ENCODE results near the gene RAB10. TPM values are rescaled to one million over a fixed set of nuclear protein-coding genes. Genes with fewer than 3 reads are reported as not detected.
A peak's percentile ranks its signal among the peaks of the same experiment; 100 is the strongest.

The RAB10 gene
- total RNA-seq, 1 experiment from 2014 or later = 167 TPM

- ChIA-PET RAD21 (ENCODE audit: low non-redundant PET in 1 of 2, low total read pairs in 2 of 2, uncharacterized antibody in 2 of 2, unreplicated experiment in 2 of 2) (no interaction called here), CTCF (interaction anchor here (1.0 kb wide), 1 partner anchor 11 kb away, joined by 3 read pairs; no protein-coding TSS in a partner anchor), POLR2A (interaction anchor here (1.6 kb wide), 1 partner anchor 8 kb away, joined by 5 read pairs; no protein-coding TSS in a partner anchor)
- Histone ChIP-seq H3K9me3 (ENCODE audit: control insufficient read depth in 1 of 2, insufficient read depth in 1 of 2, low read depth in 1 of 2, low read length in 2 of 2) (no peaks in the 10 kb centered on the region), H3K79me2 (ENCODE audit: insufficient read depth, low read length) (no peaks in the 10 kb centered on the region), H3K4me3 (replicated peaks in 1 of 2; ENCODE audit: low read depth in 1 of 2, low read length in 2 of 2) (peak overlapping the region in 1 of 2 experiments; percentile 31; a peak in 2 of 4 replicates), H3K27me3 (ENCODE audit: insufficient read depth, low read length) (no peaks in the 10 kb centered on the region), H3K36me3 (ENCODE audit: control insufficient read depth in 1 of 2, insufficient read depth in 2 of 2, low read length in 2 of 2) (no peaks in the 10 kb centered on the region), H2AFZ (ENCODE audit: low read depth, low read length, poor library complexity, severe bottlenecking) (peak overlapping the region; percentile 70), H3K4me1 (ENCODE audit: control insufficient read depth in 1 of 2, insufficient read depth in 2 of 2, low read length in 2 of 2) (peaks cover 44 to 58% of the 10 kb centered on the region in 2 experiments), H3K27ac (ENCODE audit: low read depth, low read length) (no peak overlapping the region), H3K4me2 (ENCODE audit: low read length) (peak overlapping the region; percentile 72), H3K9me2 (ENCODE audit: insufficient read depth) (no peaks in the 10 kb centered on the region), H4K20me1 (ENCODE audit: insufficient read depth) (no peaks in the 10 kb centered on the region), H3K9ac (ENCODE audit: low read length) (no peak overlapping the region)
- DNase-seq (ENCODE audit: low read depth, low spot score) (no peak), ATAC-seq (no peak)
- intact Hi-C loops (cut with micrococcal nuclease) = no loop called here
- TF ChIP-seq JUND (IDR thresholded peaks at IDR 0.05) (no peak), CBX3 (IDR thresholded peaks at IDR 0.05; ENCODE audit: low read depth) (peak; percentile 46)
- BruUV-seq (replicated peaks) = no TSS peak
These were observed 24.3 kb upstream of the RAB10 start for GRCh38 chr2:26009567-26009963.

GRCh38 chr2:26010943-26011342 lies 22.9 kb upstream of the RAB10 start:
- ChIA-PET RAD21 (ENCODE audit: low non-redundant PET in 1 of 2, low total read pairs in 2 of 2, uncharacterized antibody in 2 of 2, unreplicated experiment in 2 of 2) (interaction anchor here in 1 of 2 experiments (0.6 kb wide), 1 partner anchor 8 kb away, joined by 4 read pairs; no protein-coding TSS in a partner anchor), POLR2A (no interaction called here), CTCF (no interaction called here)
- H3K4me2 ChIP-seq (ENCODE audit: low read length) = peak overlapping the region; percentile 65
- H4K20me1 ChIP-seq (ENCODE audit: insufficient read depth) = no peaks in the 10 kb centered on the region
- BruUV-seq (replicated peaks) = no TSS peak
- H3K4me1 ChIP-seq (ENCODE audit: control insufficient read depth in 1 of 2, insufficient read depth in 2 of 2, low read length in 2 of 2) = peaks cover 44 to 53% of the 10 kb centered on the region in 2 experiments
- H3K79me2 ChIP-seq (ENCODE audit: insufficient read depth, low read length) = no peaks in the 10 kb centered on the region
- intact Hi-C loops (cut with micrococcal nuclease) = no loop called here
- peak overlapping the region; percentile 18 for H2AFZ ChIP-seq (ENCODE audit: low read depth, low read length, poor library complexity, severe bottlenecking)
- no peak overlapping the region for H3K4me3 ChIP-seq (replicated peaks in 1 of 2; ENCODE audit: low read depth in 1 of 2, low read length in 2 of 2)
- ATAC-seq (no peak), DNase-seq (ENCODE audit: low read depth, low spot score) (no peak)
- no peaks in the 10 kb centered on the region for H3K36me3 ChIP-seq (ENCODE audit: control insufficient read depth in 1 of 2, insufficient read depth in 2 of 2, low read length in 2 of 2)
- H3K9me2 ChIP-seq (ENCODE audit: insufficient read depth) = no peaks in the 10 kb centered on the region
- H3K27me3 ChIP-seq (ENCODE audit: insufficient read depth, low read length) = no peaks in the 10 kb centered on the region
- H3K9ac ChIP-seq (ENCODE audit: low read length) = no peak overlapping the region
- no peaks in the 10 kb centered on the region for H3K9me3 ChIP-seq (ENCODE audit: control insufficient read depth in 1 of 2, insufficient read depth in 1 of 2, low read depth in 1 of 2, low read length in 2 of 2)
- TF ChIP-seq FOSL1 (IDR thresholded peaks at IDR 0.05; ENCODE audit: low read depth) (no peak), CTCF (IDR thresholded peaks at IDR 0.05 in 2 of 3, conservative IDR thresholded peaks at IDR 0.05 in 1 of 3; ENCODE audit: borderline replicate concordance in 1 of 3, insufficient read depth in 1 of 3, low read depth in 2 of 3, low read length in 2 of 3) (peak in 2 of 3 experiments; percentile 26 to 29; a peak in 1 of 6 replicates), REST (IDR thresholded peaks at IDR 0.05; ENCODE audit: low read depth) (no peak), ELF1 (IDR thresholded peaks at IDR 0.05; ENCODE audit: borderline replicate concordance, low read depth) (no peak), SRF (IDR thresholded peaks at IDR 0.05; ENCODE audit: low read depth) (no peak), JUND (IDR thresholded peaks at IDR 0.05) (no peak), RAD21 (IDR thresholded peaks at IDR 0.05; ENCODE audit: low read depth) (peak; percentile 50), POLR2AphosphoS5 (IDR thresholded peaks at IDR 0.05; ENCODE audit: low read depth, low read length) (no peak)
- H3K27ac ChIP-seq (ENCODE audit: low read depth, low read length) = no peak overlapping the region

Measured in HCT116 (cell line).